Upper lobe of left lung (tissue), 4 donors: ENCODE measurements around the gene LRRC18.

ENCODE experiments used
- POLR2A ChIP-seq, 4 donors: fragments of 450-650 bp; IDR thresholded peaks; one replicate each; pipeline ENCODE4 v1.5.1; 2016 to 2017; ENCODE audit warnings: antibody characterized with exemption in 4 of 4, mild to moderate bottlenecking in 2 of 4
- TF ChIP-seq, protein P1 (sequence below), 6 experiments: fragments of 450-650 bp in 4 of 6; fragments of 200-600 bp in 2 of 6; sonication (generic) in 2 of 6; IDR thresholded peaks; one replicate each; pipeline ENCODE4 v1.5.1; 2016 to 2019; ENCODE audit warnings: antibody characterized with exemption in 6 of 6

GRCh38 chr10:48940372-48940771 is 732 bp upstream of the LRRC18 start:
- TF ChIP-seq, protein P1, sequence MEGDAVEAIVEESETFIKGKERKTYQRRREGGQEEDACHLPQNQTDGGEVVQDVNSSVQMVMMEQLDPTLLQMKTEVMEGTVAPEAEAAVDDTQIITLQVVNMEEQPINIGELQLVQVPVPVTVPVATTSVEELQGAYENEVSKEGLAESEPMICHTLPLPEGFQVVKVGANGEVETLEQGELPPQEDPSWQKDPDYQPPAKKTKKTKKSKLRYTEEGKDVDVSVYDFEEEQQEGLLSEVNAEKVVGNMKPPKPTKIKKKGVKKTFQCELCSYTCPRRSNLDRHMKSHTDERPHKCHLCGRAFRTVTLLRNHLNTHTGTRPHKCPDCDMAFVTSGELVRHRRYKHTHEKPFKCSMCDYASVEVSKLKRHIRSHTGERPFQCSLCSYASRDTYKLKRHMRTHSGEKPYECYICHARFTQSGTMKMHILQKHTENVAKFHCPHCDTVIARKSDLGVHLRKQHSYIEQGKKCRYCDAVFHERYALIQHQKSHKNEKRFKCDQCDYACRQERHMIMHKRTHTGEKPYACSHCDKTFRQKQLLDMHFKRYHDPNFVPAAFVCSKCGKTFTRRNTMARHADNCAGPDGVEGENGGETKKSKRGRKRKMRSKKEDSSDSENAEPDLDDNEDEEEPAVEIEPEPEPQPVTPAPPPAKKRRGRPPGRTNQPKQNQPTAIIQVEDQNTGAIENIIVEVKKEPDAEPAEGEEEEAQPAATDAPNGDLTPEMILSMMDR (IDR thresholded peaks at IDR 0.05), result no peak
- TF ChIP-seq POLR2A (IDR thresholded peaks at IDR 0.05), result no peak
